MCF 10A (cell line): ENCODE measurements around the gene ZCCHC4. TPM values are rescaled to one million over a fixed set of nuclear protein-coding genes. Genes with fewer than 3 reads are reported as not detected.

Experiments
- BruUV-seq: library from RNA; stranded (reverse); fragments of 400-500 nt; replicated peaks from 2 replicates; lab custom pipeline; 2021; lab: Mats Ljungman, UMichigan
- CTCF ChIA-PET: fragments of 300-600 bp; sonication (Branson Sonifier 250); formaldehyde crosslinking; extraction: SDS; loops from one replicate; lab custom pipeline; 2021; ENCODE audit warnings: antibody characterized with exemption, inconsistent platforms; lab: Yijun Ruan, JAX
- POLR2A ChIA-PET: fragments of 300-600, 350-650 bp; sonication (Branson Sonifier 250); formaldehyde crosslinking; extraction: SDS; loops from one replicate; lab custom pipeline; 2020; ENCODE audit warnings: antibody characterized with exemption, inconsistent platforms; lab: Yijun Ruan, JAX
- DNase-seq: peaks from one replicate; pipeline ENCODE4 v3.0.0-alpha.2; 2018; ENCODE audit not compliant: unreplicated experiment
- H3K27ac Mint-ChIP-seq: one replicate; pipeline ENCODE4 v1.8.0; 2022; ENCODE audit warnings: mild to moderate bottlenecking, low read depth, mixed read lengths; ENCODE audit not compliant: unreplicated experiment
- H3K27me3 Mint-ChIP-seq: one replicate; pipeline ENCODE4 v1.8.0; 2022; ENCODE audit warnings: mixed read lengths; ENCODE audit not compliant: insufficient read depth, unreplicated experiment
- H3K36me3 Mint-ChIP-seq: one replicate; pipeline ENCODE4 v1.8.0; 2022; ENCODE audit warnings: mild to moderate bottlenecking, moderate library complexity, mixed read lengths; ENCODE audit not compliant: insufficient read depth, unreplicated experiment
- H3K4me1 Mint-ChIP-seq: one replicate; pipeline ENCODE4 v1.8.0; 2022; ENCODE audit warnings: mixed read lengths; ENCODE audit not compliant: insufficient read depth, unreplicated experiment
- H3K4me3 Mint-ChIP-seq: one replicate; pipeline ENCODE4 v1.8.0; 2022; ENCODE audit warnings: mild to moderate bottlenecking, moderate library complexity, mixed read lengths; ENCODE audit not compliant: unreplicated experiment
- H3K9me3 Mint-ChIP-seq: one replicate; pipeline ENCODE4 v1.8.0; 2022; ENCODE audit warnings: mixed read lengths; ENCODE audit not compliant: unreplicated experiment
- CTCF ChIP-seq: fragments of 200-600 bp; IDR thresholded peaks from one replicate; pipeline ENCODE4 v1.8.0; 2022; ENCODE audit warnings: antibody characterized with exemption, mild to moderate bottlenecking; ENCODE audit not compliant: unreplicated experiment
- intact Hi-C: fragments of 100-400 bp; cut with micrococcal nuclease; formaldehyde crosslinking; loops from 2 replicates; pipeline ENCODE4 v1.14.1; 2022
- total RNA-seq: library from RNA; stranded (reverse); gene quantifications from 2 replicates; pipeline ENCODE4 v1.2.3, GENCODE V29; 2022

The ZCCHC4 gene
- total RNA-seq, 1 experiment from 2014 or later, result 7.7 TPM

DNA sequence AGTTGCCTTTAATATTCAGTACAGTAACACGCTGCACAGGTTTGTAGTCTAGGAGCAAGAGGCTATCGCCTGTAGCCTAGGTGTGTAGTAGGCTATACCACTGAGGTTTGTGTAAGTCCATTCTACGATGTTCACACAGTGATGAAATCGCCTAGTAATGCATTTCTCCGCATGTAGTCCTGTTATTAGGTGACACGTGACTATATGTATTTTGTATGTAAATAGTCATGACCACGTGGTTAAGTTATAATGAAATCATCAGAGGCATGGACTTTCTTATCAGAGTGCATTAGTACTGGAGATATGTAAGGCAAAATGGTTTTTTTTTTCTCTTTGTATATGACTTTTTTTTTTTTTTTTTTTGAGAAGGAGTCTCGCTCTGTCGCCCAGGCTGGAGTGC is 9.9 kb upstream of the ZCCHC4 start:
- Mint-ChIP-seq H3K27ac (no peak overlapping the region), H3K27me3 (peaks cover 11% of the 10 kb centered on the region), H3K4me3 (no peak overlapping the region), H3K36me3 (peaks cover 6% of the 10 kb centered on the region), H3K4me1 (no peaks in the 10 kb centered on the region), H3K9me3 (no peaks in the 10 kb centered on the region)
- TF ChIP-seq CTCF, result no peak
- intact Hi-C loops, result no loop called here
- no peak for DNase-seq
- no TSS peak for BruUV-seq
- CTCF ChIA-PET, result interaction anchor here (4.5 kb wide), 1 partner anchor 10 kb away, joined by 22 read pairs; the partner anchor contains the start of gene ZCCHC4
- POLR2A ChIA-PET, result no interaction called here

DNA sequence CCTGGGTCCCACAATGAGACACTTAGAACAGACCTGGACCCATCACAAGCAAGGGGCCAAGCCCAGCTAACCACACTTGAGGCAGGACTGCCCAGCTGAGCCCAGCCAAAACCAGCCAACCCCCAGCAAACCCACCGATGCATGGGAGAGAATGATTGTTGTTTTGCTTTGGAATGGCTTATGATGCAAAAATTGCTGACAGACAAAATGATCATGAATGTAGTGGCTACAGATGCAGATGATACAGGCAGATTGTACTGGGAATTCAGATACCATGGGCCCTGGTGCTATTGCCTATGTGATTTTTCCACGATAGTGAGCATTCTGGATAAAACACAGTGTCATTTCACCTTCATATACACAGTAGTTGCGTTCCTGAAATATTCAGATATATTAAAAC is 9.0 kb upstream of the ZCCHC4 start:
- DNase-seq, result no peak
- intact Hi-C loops, result no loop called here
- no TSS peak for BruUV-seq
- Mint-ChIP-seq H3K9me3 (no peaks in the 10 kb centered on the region), H3K27me3 (peaks cover 11% of the 10 kb centered on the region), H3K27ac (no peak overlapping the region), H3K4me1 (no peaks in the 10 kb centered on the region), H3K4me3 (no peak overlapping the region), H3K36me3 (peaks cover 6% of the 10 kb centered on the region)
- ChIA-PET POLR2A (interaction anchor here (0.8 kb wide), 1 partner anchor 8 kb away, joined by 3 read pairs; no protein-coding TSS in a partner anchor), CTCF (interaction anchor here (0.6 to 1.6 kb wide), 2 partner anchors 9 to 43 kb away, joined by 4 to 15 read pairs; partner anchors contain the start of gene ZCCHC4)
- no peak for TF ChIP-seq CTCF

GRCh38 chr4:25306518-25307057 is 6.0 kb upstream of the ZCCHC4 start:
- Mint-ChIP-seq H3K36me3 (peaks cover 6% of the 10 kb centered on the region), H3K4me3 (no peak overlapping the region), H3K27ac (no peak overlapping the region), H3K9me3 (no peaks in the 10 kb centered on the region), H3K4me1 (no peaks in the 10 kb centered on the region), H3K27me3 (no peaks in the 10 kb centered on the region)
- ChIA-PET POLR2A (no interaction called here), CTCF (interaction anchor here (0.5 to 1.6 kb wide), 3 partner anchors 10 to 133 kb away, joined by 3 to 6 read pairs (median 5); no protein-coding TSS in a partner anchor)
- no TSS peak for BruUV-seq
- no peak for TF ChIP-seq CTCF
- DNase-seq, result no peak
- intact Hi-C loops, result no loop called here

DNA sequence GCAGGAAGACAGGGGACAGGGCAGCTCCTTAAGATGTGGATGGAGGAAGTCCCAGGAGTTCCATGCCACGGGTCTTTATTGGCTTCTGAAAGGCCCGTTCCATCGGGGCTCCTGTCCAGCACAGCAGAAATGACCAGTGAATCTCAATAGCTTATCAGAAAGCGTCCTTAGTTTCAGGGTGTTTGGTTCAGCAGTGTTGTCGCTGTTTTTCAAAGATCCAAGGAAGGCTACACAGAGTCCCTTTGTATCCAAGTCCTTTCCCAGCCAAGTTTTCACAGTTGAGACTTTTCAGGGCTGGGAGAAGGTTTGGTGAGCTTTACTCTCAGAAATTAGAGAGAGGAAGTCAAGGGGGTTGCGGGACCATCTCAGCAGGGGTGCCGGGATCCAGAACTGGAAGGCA is 5.0 kb upstream of the ZCCHC4 start:
- BruUV-seq, result no TSS peak
- no peak overlapping the region for H3K27ac Mint-ChIP-seq
- H3K9me3 Mint-ChIP-seq, result no peaks in the 10 kb centered on the region
- no peaks in the 10 kb centered on the region for H3K27me3 Mint-ChIP-seq
- TF ChIP-seq CTCF, result no peak
- POLR2A ChIA-PET, result interaction anchor here (0.9 kb wide), 1 partner anchor 14 kb away, joined by 3 read pairs; no protein-coding TSS in a partner anchor
- CTCF ChIA-PET, result no interaction called here
- no peak for DNase-seq
- H3K4me1 Mint-ChIP-seq, result no peaks in the 10 kb centered on the region
- intact Hi-C loops, result no loop called here
- peaks cover 6% of the 10 kb centered on the region for H3K36me3 Mint-ChIP-seq
- H3K4me3 Mint-ChIP-seq, result no peak overlapping the region
